A549 (cell line): ENCODE data around the gene DNAJC18. TPM values are rescaled to one million over a fixed set of nuclear protein-coding genes. Genes with fewer than 3 reads are reported as not detected.
"Not testable (repeated sequence)": the region's sequence is repeated elsewhere in the genome, so short reads cannot be mapped to it uniquely, and the experiment has no call there.

ENCODE experiments used
- ATAC-seq, 2 experiments: fragments of 200-7000 bp in 1 of 2; fragments of >200 bp in 1 of 2; cut with Nextera tagmentation in 1 of 2; cut with Tn5 transposase in 1 of 2; 3 replicates each; pipeline versions ENCODE4 v1.8.0 to v1.9.1; 2018 to 2020; ENCODE audit warnings: mild to moderate bottlenecking in 1 of 2, moderate library complexity in 1 of 2
- CTCF ChIA-PET: fragments of 300-600 bp; sonication (Branson Sonifier 250); formaldehyde crosslinking; extraction: SDS; loops from one replicate; lab custom pipeline; 2021; ENCODE audit warnings: antibody characterized with exemption, inconsistent platforms; lab: Yijun Ruan, JAX
- POLR2A ChIA-PET: fragments of 350-600 bp; formaldehyde crosslinking; extraction: SDS; loops from one replicate; lab custom pipeline; 2021; ENCODE audit warnings: antibody characterized with exemption, inconsistent platforms; lab: Yijun Ruan, JAX
- DNase-seq, 2 experiments: peaks; one replicate each; pipeline versions ENCODE4 v3.0.0 to v3.0.0-alpha.2; 2011 to 2016; ENCODE audit warnings: low read depth in 1 of 2, low spot score in 1 of 2
- FAIRE-seq: peaks from 2 replicates; lab custom pipeline; 2011; peaks lifted over from hg19 to GRCh38; lab: Jason Lieb, UNC
- H3K27ac ChIP-seq, 2 experiments: fragments of >200 bp; sonication (Bioruptor Twin); formaldehyde crosslinking; 3 replicates each; pipeline ENCODE4 v1.5.1; 2016 to 2017
- H3K4me1 ChIP-seq: fragments of >200 bp; sonication (Bioruptor Twin); formaldehyde crosslinking; 3 replicates; pipeline ENCODE4 v1.6.1; 2016
- H3K4me2 ChIP-seq: fragments of >200 bp; sonication (Bioruptor Twin); formaldehyde crosslinking; 3 replicates; pipeline ENCODE4 v1.6.1; 2016
- H3K4me3 ChIP-seq: fragments of >200 bp; sonication (Bioruptor Twin); formaldehyde crosslinking; 3 replicates; pipeline ENCODE4 v1.5.1; 2016
- H3K9me3 ChIP-seq: fragments of >200 bp; sonication (Bioruptor Twin); formaldehyde crosslinking; 3 replicates; pipeline ENCODE4 v1.6.1; 2016
- BHLHE40 ChIP-seq: IDR thresholded peaks from 2 replicates; pipeline ENCODE4 v1.6.1; 2012; ENCODE audit warnings: low read depth, low read length, inconsistent platforms
- CBX2 ChIP-seq: fragments of 200-600 bp; sonication (generic); IDR thresholded peaks from 2 replicates; pipeline ENCODE4 v1.6.1; 2016; ENCODE audit warnings: low read depth, mild to moderate bottlenecking, borderline replicate concordance
- CHD4 ChIP-seq: fragments of 200-600 bp; sonication (generic); IDR thresholded peaks from 2 replicates; pipeline ENCODE4 v1.6.1; 2016; ENCODE audit warnings: antibody characterized with exemption, mild to moderate bottlenecking, borderline replicate concordance
- EHF ChIP-seq: fragments of 250-450 bp; sonication (Bioruptor Pico); IDR thresholded peaks from 2 replicates; pipeline ENCODE4 v1.5.0; 2020; ENCODE audit warnings: mild to moderate bottlenecking
- EP300 ChIP-seq, 2 experiments: fragments of >200 bp; sonication (Bioruptor Twin); formaldehyde crosslinking; IDR thresholded peaks; 2 replicates in 1 of 2; 3 replicates in 1 of 2; pipeline ENCODE4 v1.6.1; 2016 to 2017
- FOSB ChIP-seq: fragments of 250-450 bp; sonication (Bioruptor Pico); IDR thresholded peaks from 2 replicates; pipeline ENCODE4 v1.5.0; 2020; ENCODE audit warnings: mild to moderate bottlenecking, moderate library complexity
- FOSL2 ChIP-seq, 2 experiments: fragments of 450-650 bp in 1 of 2; fragments of >200 bp in 1 of 2; sonication (Bioruptor Twin) in 1 of 2; formaldehyde crosslinking; IDR thresholded peaks; 2 replicates each; pipeline versions ENCODE4 v1.5.0 to v1.6.1; 2016 to 2020; ENCODE audit warnings: mild to moderate bottlenecking in 1 of 2, moderate library complexity in 1 of 2
- HOXB5 ChIP-seq: fragments of 250-450 bp; sonication (Bioruptor Pico); IDR thresholded peaks from 2 replicates; pipeline ENCODE4 v1.5.0; 2020; ENCODE audit warnings: mild to moderate bottlenecking, moderate library complexity
- JUNB ChIP-seq: fragments of >200 bp; sonication (Bioruptor Twin); formaldehyde crosslinking; IDR thresholded peaks from 2 replicates; pipeline ENCODE4 v1.6.1; 2016
- MAZ ChIP-seq: fragments of 150-350 bp; IDR thresholded peaks from 2 replicates; pipeline ENCODE4 v1.6.1; 2014; ENCODE audit warnings: antibody characterized with exemption, low read depth, low read length, borderline replicate concordance
- NFE2L2 ChIP-seq: fragments of 150-350 bp; conservative IDR thresholded peaks from 2 replicates; pipeline ENCODE4 v1.6.1; 2014; ENCODE audit warnings: low read length
- PHF8 ChIP-seq: fragments of 200-600 bp; sonication (generic); IDR thresholded peaks from 2 replicates; pipeline ENCODE4 v1.6.1; 2016; ENCODE audit warnings: low read depth, mild to moderate bottlenecking, antibody characterized with exemption, moderate library complexity, borderline replicate concordance
- SMC3 ChIP-seq: fragments of >200 bp; sonication (Bioruptor Twin); formaldehyde crosslinking; IDR thresholded peaks from 3 replicates; pipeline ENCODE4 v1.6.1; 2018; ENCODE audit warnings: inconsistent platforms
- WGBS: methylation state at CpG from one replicate; pipeline ENCODE4 v1.1.6; 2017; ENCODE audit errors: missing lambda C conversion rate; 5-methylcytosine and 5-hydroxymethylcytosine counted together
- polyA plus RNA-seq, 4 experiments: library from polyadenylated mRNA; depleted of rRNA in 3 of 4; stranded (reverse); fragments of >200 nt; fragmentation: RNase III in 1 of 4; extraction: RNeasy Plus Mini Kit Qiagen cat#74134 plus additional on column Dnase treatment in 1 of 4; gene quantifications; 2 replicates in 3 of 4; 3 replicates in 1 of 4; pipeline ENCODE4 v1.2.3, GENCODE V29; 2011 to 2017
- TF ChIP-seq, protein P1 (sequence below): IDR thresholded peaks from 2 replicates; pipeline ENCODE4 v1.6.1; 2012
- TF ChIP-seq, protein P2 (sequence below): fragments of >200 bp; sonication (Bioruptor Twin); formaldehyde crosslinking; IDR thresholded peaks from 3 replicates; pipeline ENCODE4 v1.6.1; 2016
- TF ChIP-seq, protein P3 (sequence below): fragments of >200 bp; sonication (Bioruptor Twin); formaldehyde crosslinking; IDR thresholded peaks from 2 replicates; pipeline ENCODE4 v1.6.1; 2016
- TF ChIP-seq, protein P4 (sequence below): fragments of 250-450 bp; sonication (Bioruptor Pico); IDR thresholded peaks from 2 replicates; pipeline ENCODE4 v1.5.0; 2020; ENCODE audit warnings: low read depth, mild to moderate bottlenecking, moderate library complexity

DNAJC18 gene
- polyA plus RNA-seq, 2 of the 4 experiments (the other 2 are of a cell fraction), result 5.3 TPM

DNA sequence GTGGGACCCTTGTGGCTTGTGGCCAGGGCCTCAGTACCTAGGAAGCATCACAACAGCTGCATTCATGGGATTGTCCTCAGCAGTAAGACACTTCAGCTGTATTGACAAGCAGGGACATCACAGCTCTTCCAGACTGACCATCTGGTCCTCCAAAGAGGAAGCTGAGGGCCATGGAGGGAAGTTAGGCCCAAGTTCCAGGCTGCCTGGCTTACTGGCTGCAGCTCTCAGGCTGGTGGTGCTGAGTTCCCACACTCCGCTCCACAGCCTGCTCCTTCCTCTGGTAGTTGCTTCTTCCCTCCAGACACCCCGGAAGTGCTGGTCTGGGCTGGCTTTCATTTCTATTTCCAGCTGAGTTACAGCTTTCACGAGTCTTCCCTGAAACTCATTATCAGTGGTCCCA is 48.9 kb upstream of the DNAJC18 start:
- no peak for TF ChIP-seq FOSB (CRISPR knock-in tag)
- TF ChIP-seq MAZ, result no peak
- no peak for TF ChIP-seq BHLHE40
- TF ChIP-seq, protein P1, sequence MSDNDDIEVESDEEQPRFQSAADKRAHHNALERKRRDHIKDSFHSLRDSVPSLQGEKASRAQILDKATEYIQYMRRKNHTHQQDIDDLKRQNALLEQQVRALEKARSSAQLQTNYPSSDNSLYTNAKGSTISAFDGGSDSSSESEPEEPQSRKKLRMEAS, result no peak
- TF ChIP-seq CHD4, result no peak
- no peak for TF ChIP-seq HOXB5
- TF ChIP-seq SMC3, result no peak
- DNase-seq, result no peak
- ATAC-seq, result no peak; a peak in 1 of 6 replicates
- ChIA-PET CTCF (interaction anchor here (0.6 to 1.4 kb wide), 5 partner anchors 9 to 277 kb away, joined by 3 to 4 read pairs (median 4); no protein-coding TSS in a partner anchor), POLR2A (no interaction called here)
- H3K4me2 ChIP-seq, result no peak overlapping the region
- H3K4me3 ChIP-seq, result no peak overlapping the region
- H3K9me3 ChIP-seq, result no peaks in the 10 kb centered on the region
- no peak overlapping the region for H3K27ac ChIP-seq
- FAIRE-seq, result no peak
- 81% methylated on average over 3 of the region's 3 CpGs for WGBS
- H3K4me1 ChIP-seq, result peaks cover 7% of the 10 kb centered on the region

DNA sequence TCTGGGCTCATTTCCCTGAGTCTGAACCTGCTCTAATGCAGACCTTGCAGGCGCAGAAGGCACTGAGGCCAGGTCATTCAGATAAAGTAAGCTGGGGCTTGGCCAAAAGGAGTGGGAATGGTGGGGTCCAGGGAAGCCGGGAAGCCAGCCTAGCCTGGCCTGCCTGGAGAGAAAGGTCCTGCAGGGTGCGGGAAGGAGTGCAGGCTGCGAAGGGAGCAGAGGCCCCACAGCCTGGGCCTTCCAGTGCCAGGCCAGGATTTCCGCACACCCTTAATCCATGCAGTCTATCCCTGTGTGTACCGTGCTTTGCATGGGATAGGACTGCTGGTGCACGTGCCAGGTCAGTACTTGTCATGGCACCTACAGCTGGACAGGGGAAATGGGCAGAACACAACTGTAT is 46.9 kb upstream of the DNAJC18 start:
- DNase-seq (no peak), FAIRE-seq (no peak), ATAC-seq (peak in 1 of 2 experiments; percentile 42; a peak in 3 of 6 replicates)
- Histone ChIP-seq H3K4me1 (peaks cover 7% of the 10 kb centered on the region; the same call in 1 of the 3 replicates), H3K4me3 (no peak overlapping the region), H3K4me2 (no peak overlapping the region), H3K27ac (no peak overlapping the region), H3K9me3 (no peaks in the 10 kb centered on the region)
- POLR2A ChIA-PET, result no interaction called here
- TF ChIP-seq, protein P2, sequence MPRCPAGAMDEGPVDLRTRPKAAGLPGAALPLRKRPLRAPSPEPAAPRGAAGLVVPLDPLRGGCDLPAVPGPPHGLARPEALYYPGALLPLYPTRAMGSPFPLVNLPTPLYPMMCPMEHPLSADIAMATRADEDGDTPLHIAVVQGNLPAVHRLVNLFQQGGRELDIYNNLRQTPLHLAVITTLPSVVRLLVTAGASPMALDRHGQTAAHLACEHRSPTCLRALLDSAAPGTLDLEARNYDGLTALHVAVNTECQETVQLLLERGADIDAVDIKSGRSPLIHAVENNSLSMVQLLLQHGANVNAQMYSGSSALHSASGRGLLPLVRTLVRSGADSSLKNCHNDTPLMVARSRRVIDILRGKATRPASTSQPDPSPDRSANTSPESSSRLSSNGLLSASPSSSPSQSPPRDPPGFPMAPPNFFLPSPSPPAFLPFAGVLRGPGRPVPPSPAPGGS, result no peak
- TF ChIP-seq, protein P3, sequence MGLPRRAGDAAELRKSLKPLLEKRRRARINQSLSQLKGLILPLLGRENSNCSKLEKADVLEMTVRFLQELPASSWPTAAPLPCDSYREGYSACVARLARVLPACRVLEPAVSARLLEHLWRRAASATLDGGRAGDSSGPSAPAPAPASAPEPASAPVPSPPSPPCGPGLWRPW, result no peak
- TF ChIP-seq, protein P1, result no peak
- no peak for TF ChIP-seq EHF (CRISPR knock-in tag)
- TF ChIP-seq HOXB5, result no peak
- WGBS, result 83% methylated on average over 7 of the region's 7 CpGs
- CTCF ChIA-PET, result interaction anchor here (1.0 to 1.4 kb wide), 2 partner anchors 31 to 63 kb away, joined by 3 to 4 read pairs; no protein-coding TSS in a partner anchor

DNA sequence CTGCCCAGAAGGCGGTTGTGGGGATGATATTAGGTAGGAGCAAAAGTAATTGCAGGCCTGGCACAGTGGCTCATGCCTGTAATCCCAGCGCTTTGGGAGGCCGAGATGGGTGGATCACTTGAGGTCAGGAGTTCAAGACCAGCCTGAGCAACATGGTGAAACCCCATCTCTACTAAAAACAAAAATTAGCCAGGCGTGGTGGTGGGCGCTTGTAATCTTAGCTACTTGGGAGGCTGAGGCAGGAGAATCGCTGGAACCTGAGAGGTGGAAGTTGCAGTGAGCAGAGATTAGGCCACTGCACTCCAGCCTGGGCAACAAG is 43.5 kb upstream of the DNAJC18 start:
- not testable (repeated sequence) for H3K27ac ChIP-seq, H3K4me3 ChIP-seq, FAIRE-seq, DNase-seq, H3K4me2 ChIP-seq, ATAC-seq, H3K4me1 ChIP-seq, H3K9me3 ChIP-seq
- ChIA-PET POLR2A (interaction anchor here (0.7 kb wide), 1 partner anchor 295 kb away, joined by 3 read pairs; no protein-coding TSS in a partner anchor), CTCF (interaction anchor here (0.7 to 1.5 kb wide), 4 partner anchors 9 to 60 kb away, joined by 3 to 4 read pairs (median 4); no protein-coding TSS in a partner anchor)
- 84% methylated on average over 6 of the region's 6 CpGs for WGBS

DNA sequence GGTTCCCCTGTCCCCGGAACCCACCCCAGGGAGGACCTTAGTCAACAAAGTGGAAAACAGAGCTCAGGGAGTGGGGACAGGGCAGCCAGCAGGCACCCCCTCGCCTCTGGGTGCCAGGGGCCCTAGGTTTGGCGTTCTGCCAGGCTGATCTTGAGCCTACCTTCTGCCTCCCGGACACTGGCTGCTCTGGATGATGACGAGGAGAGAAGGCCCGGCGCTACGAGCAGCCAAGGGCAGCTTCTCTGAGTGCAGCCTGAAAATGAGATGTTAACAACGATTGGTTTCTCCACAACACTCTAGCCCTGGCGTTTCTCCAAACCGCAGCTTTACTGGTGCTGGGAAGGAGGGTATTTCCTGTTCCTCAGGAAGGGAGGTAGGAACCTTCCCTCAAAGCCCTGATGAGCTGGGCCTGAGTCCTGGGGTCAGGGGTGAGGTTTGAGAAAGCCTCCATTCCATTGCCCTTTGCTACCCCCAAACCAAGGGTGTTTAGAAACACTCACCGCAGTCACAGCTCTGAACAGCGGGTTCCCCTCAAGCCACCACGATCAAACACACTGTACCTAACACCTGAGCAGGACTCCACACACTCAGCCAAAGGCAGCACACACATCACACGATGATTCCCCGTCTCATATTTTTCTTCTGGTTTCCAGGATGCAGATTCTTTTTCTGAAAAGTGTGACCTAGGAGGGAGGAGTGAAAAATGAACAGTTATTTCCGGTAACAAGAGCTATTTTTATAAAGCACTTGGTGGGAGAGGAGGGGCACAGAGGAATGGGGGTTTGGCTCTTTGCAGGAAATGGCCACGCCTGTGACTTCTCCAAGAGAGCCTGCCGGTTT is 42.9 kb upstream of the DNAJC18 start, which contains the start of gene STING1:
STING1 (minus strand) TSS at position 709 of the 840 bp plus-strand sequence. CDS start 1,054 bp downstream, outside the sequence.
- ChIA-PET POLR2A (no interaction called here), CTCF (interaction anchor here (0.7 to 1.5 kb wide), 6 partner anchors 9 to 60 kb away, joined by 3 to 4 read pairs (median 4); no protein-coding TSS in a partner anchor)
- ATAC-seq (peak in 1 of 2 experiments; percentile 13; a peak in 3 of 6 replicates), FAIRE-seq (no peak), DNase-seq (no peak)
- no peak for TF ChIP-seq FOSL2 (IDR thresholded peaks at IDR 0.05)
- TF ChIP-seq FOSL2 (CRISPR knock-in tag; IDR thresholded peaks at IDR 0.05), result no peak
- no peak for TF ChIP-seq CBX2
- TF ChIP-seq MAZ, result no peak
- no peak for TF ChIP-seq PHF8
- TF ChIP-seq, protein P4, sequence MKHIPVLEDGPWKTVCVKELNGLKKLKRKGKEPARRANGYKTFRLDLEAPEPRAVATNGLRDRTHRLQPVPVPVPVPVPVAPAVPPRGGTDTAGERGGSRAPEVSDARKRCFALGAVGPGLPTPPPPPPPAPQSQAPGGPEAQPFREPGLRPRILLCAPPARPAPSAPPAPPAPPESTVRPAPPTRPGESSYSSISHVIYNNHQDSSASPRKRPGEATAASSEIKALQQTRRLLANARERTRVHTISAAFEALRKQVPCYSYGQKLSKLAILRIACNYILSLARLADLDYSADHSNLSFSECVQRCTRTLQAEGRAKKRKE (CRISPR knock-in tag), result no peak
- no peak for TF ChIP-seq NFE2L2
- no peak for TF ChIP-seq JUNB
- TF ChIP-seq EP300 (IDR thresholded peaks at IDR 0.05), result no peak
- Histone ChIP-seq H3K4me2 (no peak within 1 kb of the TSS), H3K4me3 (no peak within 1 kb of the TSS), H3K9me3 (no peaks in the 10 kb centered on the region), H3K4me1 (peaks cover 7% of the 10 kb centered on the region; the same call in 1 of the 3 replicates), H3K27ac (peak within 1 kb of the TSS in 1 of 2 experiments; percentile 33; a peak in 2 of 6 replicates)
- 72% methylated on average over 19 of the region's 19 CpGs for WGBS
